CD4-positive, CD25-positive, alpha-beta regulatory T cell (primary cell): ENCODE results near the gene KIAA1328. TPM values are rescaled to one million over a fixed set of nuclear protein-coding genes. Genes with fewer than 3 reads are reported as not detected.

ENCODE experiments used
- ATAC-seq, 2 donors: fragments of 150-1000 bp; cut with Tn5 transposase; one replicate each; pipeline ENCODE4 v1.10.0; 2021; ENCODE audit warnings: low read depth in 2 of 2, moderate number of reproducible peaks in 2 of 2, moderate library complexity in 1 of 2
- DNase-seq, 3 donors: peaks; one replicate each; pipeline versions ENCODE4 v3.0.0 to v3.0.0-alpha.2; 2012 to 2022; ENCODE audit warnings: mixed read lengths in 1 of 3
- H3K27ac ChIP-seq: one replicate; pipeline ENCODE4 v1.7.0; 2013; ENCODE audit warnings: mild to moderate bottlenecking, low read length; ENCODE audit not compliant: insufficient read depth, poor library complexity, severe bottlenecking
- H3K27me3 ChIP-seq: one replicate; pipeline ENCODE4 v1.7.0; 2013; ENCODE audit warnings: low read length; ENCODE audit not compliant: control insufficient read depth, insufficient read depth
- H3K36me3 ChIP-seq: one replicate; pipeline ENCODE4 v1.7.0; 2013; ENCODE audit warnings: mild to moderate bottlenecking, low read length, moderate library complexity; ENCODE audit not compliant: control insufficient read depth, insufficient read depth
- H3K4me1 ChIP-seq: 2 replicates; pipeline ENCODE4 v1.7.0; 2013; ENCODE audit warnings: mild to moderate bottlenecking, low read length; ENCODE audit not compliant: insufficient read depth, control insufficient read depth, poor library complexity, severe bottlenecking
- H3K4me3 ChIP-seq: one replicate; pipeline ENCODE4 v1.7.0; 2013; ENCODE audit warnings: low read depth, mild to moderate bottlenecking, low read length, moderate library complexity
- H3K9me3 ChIP-seq, 2 experiments: 1 replicate in 1 of 2; 2 replicates in 1 of 2; pipeline ENCODE4 v1.7.0; 2013; ENCODE audit warnings: low read length in 2 of 2, mild to moderate bottlenecking in 1 of 2, moderate library complexity in 1 of 2; ENCODE audit not compliant: control insufficient read depth in 2 of 2
- H3K27ac Mint-ChIP-seq, 3 donors: one replicate each; pipeline ENCODE4 v1.8.0; 2020 to 2022; ENCODE audit warnings: mild to moderate bottlenecking in 3 of 3, mixed read lengths in 3 of 3, moderate library complexity in 2 of 3
- H3K27me3 Mint-ChIP-seq: one replicate; pipeline ENCODE4 v1.8.0; 2022; ENCODE audit warnings: mild to moderate bottlenecking, mixed read lengths
- H3K36me3 Mint-ChIP-seq: one replicate; pipeline ENCODE4 v1.8.0; 2020; ENCODE audit warnings: mixed read lengths
- H3K4me1 Mint-ChIP-seq, 4 donors: one replicate each; pipeline ENCODE4 v1.8.0; 2020 to 2022; ENCODE audit warnings: mixed read lengths in 4 of 4, mild to moderate bottlenecking in 1 of 4
- H3K4me3 Mint-ChIP-seq, 4 donors: one replicate each; pipeline ENCODE4 v1.8.0; 2020 to 2022; ENCODE audit warnings: mild to moderate bottlenecking in 4 of 4, mixed read lengths in 4 of 4, moderate library complexity in 3 of 4
- H3K9me3 Mint-ChIP-seq, 7 donors: one replicate each; pipeline ENCODE4 v1.8.0; 2020 to 2022; ENCODE audit warnings: mixed read lengths in 7 of 7, mild to moderate bottlenecking in 3 of 7, moderate library complexity in 2 of 7
- polyA plus RNA-seq, 4 donors: library from polyadenylated mRNA; unstranded; fragments of 300-500 nt; fragmentation: Illumina TruSeq; gene quantifications; one replicate each; pipeline ENCODE4 v1.2.3, GENCODE V29; 2021
- total RNA-seq: library from RNA; stranded (reverse); gene quantifications from one replicate; pipeline ENCODE4 v1.2.3, GENCODE V29; 2022

KIAA1328 gene
- total and polyA plus RNA-seq, 5 donors from 2014 or later = 7.9 to 15.4 (median 8.5) TPM

DNA sequence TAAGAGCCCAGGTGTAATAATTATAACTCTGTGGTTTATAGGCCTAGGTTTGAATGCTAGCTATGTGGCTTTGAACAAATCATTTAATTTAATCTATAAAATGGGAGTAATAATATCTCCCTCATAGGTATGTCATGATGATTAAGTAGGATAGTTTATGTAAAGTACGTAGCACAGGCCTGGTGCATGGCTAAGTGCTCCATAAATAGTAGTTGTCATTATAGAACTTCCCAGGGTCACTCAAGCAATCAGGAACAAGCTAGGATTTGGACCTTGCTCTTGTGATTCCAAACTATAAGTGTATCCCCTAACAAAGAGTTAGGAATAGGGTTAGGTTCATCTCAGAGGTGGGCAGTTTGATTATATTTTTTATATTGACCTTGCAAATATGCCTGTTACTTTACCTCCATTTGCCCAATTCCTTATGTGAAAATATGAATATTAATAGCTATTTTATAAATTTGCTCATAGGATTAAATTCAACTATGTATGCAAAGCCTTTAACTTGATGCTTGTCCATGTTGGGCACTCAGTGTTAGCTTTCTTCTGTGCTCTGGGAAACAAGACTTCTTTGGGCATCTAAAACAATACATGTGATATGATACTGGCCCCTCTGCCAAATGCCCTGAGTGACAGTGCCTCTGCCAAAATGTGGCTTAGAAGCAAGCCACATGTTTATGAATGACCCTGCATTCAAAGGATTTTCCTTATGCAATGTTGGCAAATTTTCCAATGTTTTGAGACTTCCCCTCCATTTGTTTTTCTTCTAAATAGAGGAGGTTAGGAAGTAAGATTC, 353.6 kb downstream of the KIAA1328 start:
- ATAC-seq = no peak

DNA sequence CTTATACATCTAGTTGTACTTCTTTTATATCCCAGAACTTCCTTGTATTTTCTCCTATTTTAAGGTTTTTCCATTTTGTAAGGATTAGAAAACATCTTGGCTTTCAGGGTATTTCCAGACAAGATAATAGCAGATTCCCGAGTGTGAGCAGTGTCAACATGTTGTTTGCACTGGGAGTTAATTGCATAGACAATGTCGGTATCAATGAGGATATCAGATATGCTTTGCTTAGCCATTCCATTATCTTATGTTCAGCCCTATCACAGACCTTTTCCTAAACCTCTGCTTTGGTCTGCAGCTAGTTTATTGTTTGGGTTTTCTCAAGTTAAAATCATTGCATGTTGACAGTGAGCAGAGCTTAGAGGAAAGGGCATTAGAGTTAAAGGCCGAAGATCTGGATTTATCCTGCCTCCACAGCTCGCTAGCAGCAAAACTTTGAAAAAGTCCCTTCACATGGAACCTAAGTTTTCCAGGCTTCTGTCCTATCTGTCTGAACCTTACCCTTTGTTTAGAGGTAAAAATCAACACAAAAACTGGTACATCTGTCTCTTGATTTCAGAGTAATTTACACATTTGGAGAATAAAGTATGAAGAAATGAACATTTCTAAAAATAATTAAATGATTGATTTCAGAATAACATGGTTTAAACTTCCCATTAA, 355.4 kb downstream of the KIAA1328 start:
- Histone ChIP-seq H3K9me3 (no peaks in the 10 kb centered on the region), H3K4me3 (no peak overlapping the region), H3K27ac (no peak overlapping the region), H3K4me1 (no peaks in the 10 kb centered on the region), H3K27me3 (no peaks in the 10 kb centered on the region), H3K36me3 (no peaks in the 10 kb centered on the region)
- no peaks in the 10 kb centered on the region for H3K27me3 Mint-ChIP-seq
- no peaks in the 10 kb centered on the region for H3K4me1 Mint-ChIP-seq
- peaks cover 17% of the 10 kb centered on the region for H3K36me3 Mint-ChIP-seq
- peaks cover 0 to 2% (median 0%) of the 10 kb centered on the region in 7 donors for H3K9me3 Mint-ChIP-seq
- DNase-seq (no peak), ATAC-seq (no peak)
- no peak overlapping the region for H3K4me3 Mint-ChIP-seq
- H3K27ac Mint-ChIP-seq = no peak overlapping the region

More for the DNA sequence above, 353.6 kb downstream of the KIAA1328 start:
- no peaks in the 10 kb centered on the region for H3K9me3 ChIP-seq
- Mint-ChIP-seq H3K4me1 (no peaks in the 10 kb centered on the region), H3K27me3 (no peaks in the 10 kb centered on the region), H3K4me3 (no peak overlapping the region), H3K9me3 (peaks cover 0 to 2% (median 0%) of the 10 kb centered on the region in 7 donors), H3K36me3 (peaks cover 28% of the 10 kb centered on the region), H3K27ac (no peak overlapping the region)
- no peak overlapping the region for H3K27ac ChIP-seq
- DNase-seq = no peak
- H3K27me3 ChIP-seq = no peaks in the 10 kb centered on the region
- H3K36me3 ChIP-seq = no peaks in the 10 kb centered on the region
- H3K4me1 ChIP-seq = no peaks in the 10 kb centered on the region
- no peak overlapping the region for H3K4me3 ChIP-seq

DNA sequence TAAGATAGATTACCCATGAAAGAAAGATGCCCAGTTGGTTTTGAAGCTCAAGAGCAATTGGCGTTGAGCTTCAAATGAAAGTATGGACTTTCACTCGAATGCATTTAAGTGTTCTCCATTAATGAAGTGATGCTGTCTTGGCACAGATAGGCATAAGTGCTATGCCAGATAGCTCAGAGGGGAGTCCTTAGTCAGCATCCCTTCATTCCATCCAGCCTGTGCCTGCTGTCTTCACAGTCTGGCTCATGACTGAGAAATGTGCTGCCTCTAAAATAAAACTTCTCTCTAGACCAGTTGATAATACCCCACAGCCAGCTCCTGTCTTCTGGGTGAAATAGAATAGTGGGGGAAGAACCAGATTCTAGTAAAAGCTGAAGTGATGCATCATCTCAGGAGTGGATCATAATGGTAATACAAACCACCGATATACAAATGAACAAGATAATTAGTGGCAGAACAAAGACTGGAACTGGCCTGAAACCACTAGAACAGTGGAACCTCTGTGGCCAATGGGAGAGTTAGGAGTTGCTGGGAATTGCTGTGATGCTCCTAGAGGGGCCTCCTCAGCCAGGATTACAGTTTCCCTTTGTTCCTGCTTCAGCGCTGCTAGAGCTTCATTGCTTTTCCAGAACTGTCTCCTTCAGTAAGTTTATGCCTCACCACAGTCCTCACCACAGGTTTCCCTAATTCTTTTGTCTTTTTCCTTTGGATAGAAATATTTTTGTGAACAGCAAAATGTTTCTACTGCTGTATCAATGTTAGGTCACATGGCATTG, 359.3 kb downstream of the KIAA1328 start:
- DNase-seq = no peak
- Mint-ChIP-seq H3K36me3 (peaks cover 12% of the 10 kb centered on the region), H3K27ac (no peak overlapping the region), H3K4me1 (no peaks in the 10 kb centered on the region), H3K9me3 (peaks cover 0 to 3% (median 0%) of the 10 kb centered on the region in 7 donors), H3K27me3 (no peaks in the 10 kb centered on the region), H3K4me3 (no peak overlapping the region)
- Histone ChIP-seq H3K4me3 (no peak overlapping the region), H3K4me1 (no peaks in the 10 kb centered on the region), H3K27ac (no peak overlapping the region), H3K36me3 (no peaks in the 10 kb centered on the region), H3K9me3 (no peaks in the 10 kb centered on the region), H3K27me3 (no peaks in the 10 kb centered on the region)
- ATAC-seq = no peak

DNA sequence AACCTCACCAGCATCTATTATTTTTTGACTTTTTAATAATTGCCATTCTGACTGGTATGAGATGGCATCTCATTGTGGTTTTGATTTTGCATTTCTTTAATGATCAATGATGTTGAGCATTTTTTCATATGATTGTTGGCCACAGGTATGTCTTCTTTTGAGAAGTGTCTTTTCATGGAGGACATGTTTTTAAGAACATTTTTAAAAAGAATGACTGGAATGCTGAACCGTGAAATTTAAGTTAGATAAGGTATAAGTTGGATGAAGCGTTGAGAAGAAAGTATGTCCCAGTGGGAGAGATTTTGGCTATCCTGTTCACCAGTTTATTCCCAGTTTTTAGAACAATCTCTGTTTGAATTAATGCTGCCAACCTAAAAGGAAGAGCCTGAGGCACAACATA, 370.8 kb downstream of the KIAA1328 start:
- peaks cover 3 to 7% of the 10 kb centered on the region in 2 experiments for H3K9me3 ChIP-seq
- Mint-ChIP-seq H3K27ac (no peak overlapping the region), H3K4me1 (no peaks in the 10 kb centered on the region), H3K27me3 (no peaks in the 10 kb centered on the region), H3K4me3 (no peak overlapping the region), H3K9me3 (peaks cover 1 to 39% (median 15%) of the 10 kb centered on the region in 7 donors), H3K36me3 (peaks cover 23% of the 10 kb centered on the region)
- no peaks in the 10 kb centered on the region for H3K27me3 ChIP-seq
- no peak overlapping the region for H3K27ac ChIP-seq
- no peaks in the 10 kb centered on the region for H3K4me1 ChIP-seq
- H3K36me3 ChIP-seq = no peaks in the 10 kb centered on the region
- DNase-seq (no peak), ATAC-seq (no peak)
- H3K4me3 ChIP-seq = no peak overlapping the region

DNA sequence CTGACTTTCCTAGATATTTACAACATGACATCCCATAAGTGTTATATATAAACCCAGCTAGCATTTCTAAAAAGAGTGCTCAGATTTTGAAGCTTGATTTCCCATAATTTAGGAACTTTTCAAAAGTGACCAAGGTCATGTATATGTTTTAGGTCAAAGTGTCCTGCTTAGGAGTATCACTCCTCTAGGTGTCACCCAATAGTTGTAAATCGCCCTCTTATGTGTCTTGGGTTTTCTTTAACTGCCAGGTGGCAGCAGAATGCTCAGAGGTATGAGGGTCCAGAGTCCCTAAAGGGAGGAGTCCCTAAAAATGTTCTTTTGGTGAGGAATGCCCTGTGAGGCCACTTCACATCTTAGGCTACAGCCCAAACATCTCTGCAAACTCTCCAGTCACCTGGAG, 378.4 kb downstream of the KIAA1328 start:
- ATAC-seq (no peak), DNase-seq (no peak)
- H3K9me3 Mint-ChIP-seq = peaks cover 0 to 11% (median 4%) of the 10 kb centered on the region in 7 donors
- no peak overlapping the region for H3K4me3 Mint-ChIP-seq
- Histone ChIP-seq H3K27me3 (no peaks in the 10 kb centered on the region), H3K4me3 (no peak overlapping the region), H3K27ac (no peak overlapping the region), H3K9me3 (peaks cover 3 to 7% of the 10 kb centered on the region in 2 experiments), H3K4me1 (no peaks in the 10 kb centered on the region), H3K36me3 (no peaks in the 10 kb centered on the region)
- H3K27me3 Mint-ChIP-seq = no peaks in the 10 kb centered on the region
- no peaks in the 10 kb centered on the region for H3K36me3 Mint-ChIP-seq
- H3K4me1 Mint-ChIP-seq = no peaks in the 10 kb centered on the region
- H3K27ac Mint-ChIP-seq = no peak overlapping the region

DNA sequence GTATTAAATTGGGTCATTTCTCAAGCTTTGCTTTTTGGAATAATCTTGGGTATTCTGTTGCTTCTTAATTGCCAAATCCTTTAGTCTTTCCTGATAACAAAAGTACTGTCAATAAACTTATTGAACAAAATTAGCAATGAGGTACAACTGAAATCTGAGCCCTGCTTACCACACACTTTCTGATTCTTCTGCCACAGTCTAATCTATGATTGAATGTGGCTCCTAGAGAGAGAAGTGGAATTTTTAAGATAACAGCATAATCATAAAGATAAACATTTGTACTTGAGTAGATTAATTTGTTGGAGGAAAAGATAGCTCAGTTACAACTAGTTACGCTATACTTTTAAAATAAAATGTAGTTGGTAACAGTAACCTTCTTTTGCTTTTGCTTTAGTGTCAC, 381.9 kb downstream of the KIAA1328 start:
- DNase-seq = no peak
- no peaks in the 10 kb centered on the region for H3K36me3 ChIP-seq
- H3K4me3 ChIP-seq = no peak overlapping the region
- no peaks in the 10 kb centered on the region for H3K27me3 ChIP-seq
- no peak overlapping the region for H3K4me3 Mint-ChIP-seq
- no peaks in the 10 kb centered on the region for H3K9me3 ChIP-seq
- H3K4me1 ChIP-seq = no peaks in the 10 kb centered on the region
- no peaks in the 10 kb centered on the region for H3K27me3 Mint-ChIP-seq
- peaks cover 0 to 20% (median 3%) of the 10 kb centered on the region in 7 donors for H3K9me3 Mint-ChIP-seq
- no peaks in the 10 kb centered on the region for H3K4me1 Mint-ChIP-seq
- H3K27ac Mint-ChIP-seq = no peak overlapping the region
- H3K27ac ChIP-seq = no peak overlapping the region
- peaks cover 7% of the 10 kb centered on the region for H3K36me3 Mint-ChIP-seq
- ATAC-seq = no peak

DNA sequence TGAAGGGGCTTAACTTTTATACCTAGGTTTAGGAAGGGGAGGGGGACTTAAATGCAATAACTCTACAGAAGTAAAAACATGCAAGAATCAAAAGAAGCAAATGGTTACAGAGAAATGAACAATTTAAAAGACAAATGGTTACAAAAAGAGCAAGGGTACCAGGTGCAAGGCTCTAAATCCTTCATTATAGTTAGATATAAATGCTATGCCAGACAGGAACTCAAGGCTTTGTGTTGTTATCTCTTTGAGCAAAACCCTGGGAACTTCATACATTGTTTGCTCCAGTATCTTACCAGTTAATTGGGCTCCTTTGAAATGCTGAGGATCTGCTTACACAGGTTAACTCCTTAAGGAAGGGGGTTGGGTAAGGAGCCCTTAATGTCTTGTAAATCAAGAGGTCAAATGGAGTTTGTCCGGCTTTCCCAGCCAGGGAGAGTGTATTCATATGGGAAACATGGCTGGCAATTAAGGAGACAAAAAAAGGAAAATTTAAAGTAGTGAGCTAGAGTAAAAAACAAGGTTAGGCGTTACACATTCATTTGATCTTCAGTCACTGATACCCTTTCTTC, 389.2 kb downstream of the KIAA1328 start:
- no peak overlapping the region for H3K27ac Mint-ChIP-seq
- H3K27me3 Mint-ChIP-seq = no peaks in the 10 kb centered on the region
- peaks cover 1 to 28% (median 6%) of the 10 kb centered on the region in 7 donors for H3K9me3 Mint-ChIP-seq

More for the DNA sequence above, 389.2 kb downstream of the KIAA1328 start:
- H3K36me3 ChIP-seq = no peaks in the 10 kb centered on the region
- Mint-ChIP-seq H3K36me3 (peaks cover 16% of the 10 kb centered on the region), H3K4me1 (peaks cover 0 to 10% (median 0%) of the 10 kb centered on the region in 4 donors), H3K4me3 (no peak overlapping the region)
- no peaks in the 10 kb centered on the region for H3K9me3 ChIP-seq
- H3K4me3 ChIP-seq = no peak overlapping the region
- H3K27ac ChIP-seq = no peak overlapping the region
- H3K4me1 ChIP-seq = no peaks in the 10 kb centered on the region
- ATAC-seq = no peak
- DNase-seq = no peak
- no peaks in the 10 kb centered on the region for H3K27me3 ChIP-seq
